ENCODE measurements around the gene TCEAL9.
A peak's percentile ranks its signal among the peaks of the same experiment; 100 is the strongest.
"Not testable (repeated sequence)": the region's sequence is repeated elsewhere in the genome, so short reads cannot be mapped to it uniquely, and the experiment has no call there.

Gene TCEAL9

GRCh38 chrX:103356130-103356798, at the start of gene TCEAL9:
TCEAL9 (plus strand) TSS chrX:103356506; CDS start chrX:103357685, 1,179 bp downstream.
- DNase-seq: no peak

- no peak for DNase-seq
Observed at GRCh38 chrX:103309860-103310554, 46.3 kb upstream of the TCEAL9 start.

DNA sequence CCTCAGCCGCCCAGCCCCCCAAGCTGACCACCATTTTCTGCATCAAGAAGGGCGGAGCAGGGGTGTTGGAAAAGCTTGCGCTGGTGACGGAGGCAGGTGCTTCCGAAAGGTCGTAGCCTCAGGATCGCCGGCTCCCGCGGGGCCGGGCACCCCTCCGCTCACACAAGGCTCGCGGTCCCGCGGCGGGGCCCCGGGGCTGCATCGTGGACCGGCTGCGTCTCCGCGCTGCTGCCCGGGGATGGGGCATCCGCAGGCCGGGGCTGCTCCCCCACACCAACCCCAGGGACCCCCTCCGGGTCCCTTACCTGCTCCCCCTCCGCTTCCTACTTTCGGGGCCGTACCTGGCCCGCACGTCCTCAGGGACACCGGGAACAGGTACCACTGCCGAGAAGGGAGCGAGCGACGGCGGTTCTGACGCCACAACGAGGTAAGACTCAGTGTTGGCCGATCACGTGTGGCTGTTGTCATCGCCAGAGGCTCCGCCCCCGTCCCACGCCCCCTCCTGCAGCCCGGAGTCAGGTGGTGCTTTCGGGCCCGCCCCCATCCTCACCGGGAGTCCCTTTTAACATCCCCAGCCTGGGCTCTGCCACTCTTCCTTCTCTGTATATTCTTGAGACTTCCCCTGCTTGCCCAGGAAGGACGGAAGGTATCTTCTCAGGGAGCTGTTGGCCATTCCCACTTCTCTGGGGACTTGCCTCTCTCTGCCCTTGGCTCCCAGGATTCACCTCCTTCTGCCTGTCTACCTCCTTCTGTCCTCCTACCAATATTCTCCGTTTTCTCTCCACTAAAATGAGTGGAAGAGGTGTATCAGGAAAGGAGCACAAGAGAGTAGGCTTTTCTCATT, 45.5 kb upstream of the TCEAL9 start, which contains the start of gene BEX2:
TSS of gene BEX2 (minus strand) at position 436 of the 844 bp plus-strand sequence. CDS start 1,014 bp downstream, outside the sequence.
- peak; percentile 82 for DNase-seq

- no peak for DNase-seq
Observed at GRCh38 chrX:103311399-103311780, 44.9 kb upstream of the TCEAL9 start.

DNA sequence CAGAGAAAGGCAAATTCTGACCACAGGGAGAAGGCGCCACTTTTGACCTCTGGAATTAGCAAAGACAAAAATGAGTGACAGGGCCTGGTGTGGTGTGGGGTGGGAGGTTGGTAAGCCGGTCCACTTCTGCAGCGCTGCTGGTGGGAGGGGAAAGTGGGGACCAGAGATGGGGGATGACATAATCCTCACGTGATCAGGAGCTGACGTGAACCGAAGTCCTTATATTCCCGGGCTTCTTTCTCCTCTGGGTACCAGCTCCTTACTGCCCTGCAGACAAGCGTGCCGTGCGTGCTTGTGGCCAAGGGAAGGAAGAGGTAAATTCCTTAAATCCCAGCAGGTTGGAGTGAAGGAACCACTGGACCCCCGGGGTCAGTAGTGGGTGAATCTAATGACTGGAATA, 26.3 kb upstream of the TCEAL9 start, which contains the start of gene TCEAL7:
TSS of gene TCEAL7 (plus strand) at position 249 of the 400 bp plus-strand sequence. CDS start 1,165 bp downstream, outside the sequence.
- DNase-seq: no peak

DNA sequence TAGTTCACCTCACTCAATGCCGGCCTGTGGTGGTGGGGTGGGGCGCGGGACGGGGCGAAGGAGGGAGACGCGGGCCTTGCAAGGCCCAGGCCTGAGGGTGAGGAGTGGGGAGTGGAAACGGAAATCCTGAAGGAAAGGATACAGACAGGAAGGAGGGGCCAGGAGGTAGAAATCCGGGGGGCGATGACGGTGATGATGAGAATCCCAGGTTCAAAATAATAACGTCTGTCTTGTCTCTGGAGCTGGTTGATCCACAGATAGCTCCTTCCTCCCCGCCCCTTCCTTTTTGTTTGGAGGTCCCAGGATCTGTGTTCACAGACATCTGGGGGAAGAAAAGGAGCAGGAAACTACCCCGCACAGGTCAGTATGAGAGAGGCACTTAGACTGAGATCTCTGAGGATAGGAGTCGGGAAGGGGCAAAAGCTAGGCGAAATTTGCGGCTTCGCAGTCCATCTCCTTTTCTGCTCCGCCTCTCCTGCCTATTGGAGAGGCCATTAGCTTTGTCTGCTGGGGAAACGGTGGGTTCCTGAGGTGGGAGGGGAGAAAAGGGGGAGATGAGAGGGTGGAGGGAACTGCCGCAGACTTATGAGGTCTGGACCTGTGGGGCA, 25.5 kb upstream of the TCEAL9 start:
- no peak for DNase-seq

DNA sequence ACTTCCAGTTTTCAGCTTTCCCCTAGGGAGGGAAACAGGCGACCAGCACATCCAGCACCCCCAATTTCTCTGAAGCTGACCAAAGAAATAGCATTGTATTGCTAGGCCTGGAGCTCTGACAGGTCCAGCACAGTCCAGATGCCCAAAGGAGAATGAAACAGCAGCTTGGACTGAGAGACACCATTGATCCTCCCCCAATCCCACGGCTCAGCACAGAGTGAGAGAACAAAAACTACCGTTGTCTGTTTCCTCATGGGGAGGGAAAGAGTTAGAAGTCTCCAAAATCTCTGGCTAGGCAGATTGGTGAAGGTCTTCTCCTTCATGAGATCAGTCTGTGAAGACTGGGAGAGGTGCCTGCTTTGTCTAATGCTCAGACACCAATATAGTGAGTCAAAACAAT, 17.6 kb upstream of the TCEAL9 start:
- no peak for DNase-seq

DNA sequence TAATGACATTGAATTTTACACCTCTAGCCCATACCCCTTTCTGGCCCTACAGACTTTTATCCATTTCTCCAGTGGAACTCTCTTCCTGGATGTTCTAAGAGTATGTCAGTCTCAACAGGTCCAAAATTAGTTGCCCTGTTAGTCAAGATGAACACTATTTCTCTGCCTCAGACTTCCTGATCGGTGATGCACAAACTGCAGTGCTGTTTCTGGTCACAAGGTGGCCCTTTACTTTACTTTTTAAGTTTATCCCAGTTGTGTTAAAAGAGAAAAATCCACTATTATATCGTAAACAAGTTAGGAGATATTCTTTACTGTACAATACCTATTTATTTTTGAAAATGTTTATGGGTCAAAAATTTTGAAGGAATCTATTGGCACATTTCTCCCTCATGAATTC, 13.2 kb upstream of the TCEAL9 start:
- no peak for DNase-seq

DNA sequence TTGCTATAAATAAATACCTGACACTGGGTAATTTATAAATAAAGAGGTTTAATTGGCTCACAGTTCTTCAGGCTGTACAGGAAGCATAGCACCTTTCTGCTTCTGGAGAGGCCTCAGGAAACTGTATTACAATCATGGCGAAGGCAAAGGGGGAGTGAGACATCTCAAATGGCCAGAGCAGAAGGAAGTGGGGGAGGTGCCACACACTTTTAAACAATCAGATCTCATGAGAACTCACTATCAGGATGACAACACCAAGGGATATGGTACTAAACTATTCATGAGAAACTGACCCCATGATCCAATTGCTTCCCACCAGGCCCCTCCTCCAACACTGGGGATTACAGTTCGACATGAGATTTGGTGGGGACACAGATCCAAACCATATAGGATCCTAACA, 11.7 kb upstream of the TCEAL9 start:
- DNase-seq: no peak

GRCh38 chrX:103347682-103348397, 8.5 kb upstream of the TCEAL9 start:
- no peak for DNase-seq

- DNase-seq: no peak
Observed at GRCh38 chrX:103356858-103357257, 552 bp downstream of the TCEAL9 start.

DNA sequence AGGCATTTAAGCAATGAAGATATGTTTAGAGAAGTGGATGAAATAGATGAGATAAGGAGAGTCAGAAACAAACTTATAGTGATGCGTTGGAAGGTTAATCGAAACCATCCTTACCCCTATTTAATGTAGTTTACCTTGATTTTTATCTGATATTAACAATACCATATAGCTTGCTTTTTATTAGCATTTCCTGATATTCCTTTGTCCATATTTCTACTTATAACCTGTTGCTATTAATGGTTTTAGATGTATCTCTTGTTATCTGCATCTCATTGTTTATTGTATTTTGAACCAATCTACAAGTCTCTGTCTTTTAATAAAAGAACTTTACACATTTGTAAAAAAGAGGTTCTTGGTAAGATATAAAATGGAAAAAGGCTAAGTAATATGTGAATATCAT, 1.6 kb downstream of the TCEAL9 start:
- DNase-seq: no peak

DNA sequence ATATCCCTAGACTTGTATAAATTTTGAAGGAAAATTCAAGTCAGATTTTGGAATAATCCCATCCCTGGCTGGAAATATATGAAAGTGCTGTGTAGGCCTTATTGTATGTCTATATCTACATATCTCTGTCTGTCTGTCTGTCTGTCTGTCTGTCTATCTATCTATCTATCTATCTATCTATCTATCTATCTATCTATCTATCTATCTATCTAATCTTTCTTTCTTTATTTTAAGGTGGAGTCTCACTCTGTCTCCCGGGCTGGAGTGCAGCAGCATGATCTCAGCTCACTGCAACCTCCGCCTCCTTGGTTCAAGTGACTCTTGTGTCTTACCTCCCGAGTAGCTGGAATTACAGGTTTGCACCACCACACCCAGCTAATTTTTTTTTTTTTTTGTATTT, 3.3 kb downstream of the TCEAL9 start:
- not testable (repeated sequence) for DNase-seq

GRCh38 chrX:103360092-103360491, 3.8 kb downstream of the TCEAL9 start:
- DNase-seq: no peak

DNA sequence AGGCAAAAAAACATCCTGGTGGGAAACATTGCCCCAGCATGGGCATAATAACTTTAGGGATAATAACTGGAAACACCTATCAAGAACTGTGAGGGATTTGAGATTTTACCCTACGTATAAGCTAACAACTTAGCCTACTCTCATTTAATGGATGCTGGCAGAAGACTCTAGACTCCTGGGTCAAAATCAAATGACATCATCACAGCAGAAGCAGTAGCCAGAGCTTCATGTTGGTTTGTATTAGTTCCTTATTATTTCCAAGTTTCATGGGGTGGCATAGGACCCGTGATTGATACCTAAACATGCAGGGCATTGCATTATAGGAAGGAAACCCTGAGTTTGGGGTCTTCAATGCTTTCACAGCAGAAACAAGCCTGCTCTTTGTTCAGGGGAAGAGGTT, 4.6 kb downstream of the TCEAL9 start:
- no peak for DNase-seq

DNA sequence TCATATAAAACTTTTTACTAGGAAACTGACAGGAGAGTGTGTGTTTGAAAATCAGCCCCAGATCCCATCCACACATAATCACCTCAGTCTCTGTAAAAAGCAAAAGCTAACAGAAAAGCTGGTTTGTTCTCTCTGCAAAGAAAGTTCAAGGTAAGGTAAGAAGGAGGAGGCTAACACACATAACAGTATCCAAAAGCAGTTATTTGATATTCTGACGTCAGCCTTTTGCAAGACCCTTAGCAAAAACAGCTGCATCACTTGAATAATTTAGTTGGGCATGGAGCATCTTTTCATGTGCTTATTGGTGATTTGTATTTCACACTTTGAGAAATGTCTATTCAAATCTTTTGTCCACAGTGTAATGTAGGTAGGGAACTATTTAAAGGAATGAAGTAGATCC, 5.5 kb downstream of the TCEAL9 start:
- no peak for DNase-seq

- DNase-seq: no peak
Observed at GRCh38 chrX:103362474-103362873, 6.2 kb downstream of the TCEAL9 start.

DNA sequence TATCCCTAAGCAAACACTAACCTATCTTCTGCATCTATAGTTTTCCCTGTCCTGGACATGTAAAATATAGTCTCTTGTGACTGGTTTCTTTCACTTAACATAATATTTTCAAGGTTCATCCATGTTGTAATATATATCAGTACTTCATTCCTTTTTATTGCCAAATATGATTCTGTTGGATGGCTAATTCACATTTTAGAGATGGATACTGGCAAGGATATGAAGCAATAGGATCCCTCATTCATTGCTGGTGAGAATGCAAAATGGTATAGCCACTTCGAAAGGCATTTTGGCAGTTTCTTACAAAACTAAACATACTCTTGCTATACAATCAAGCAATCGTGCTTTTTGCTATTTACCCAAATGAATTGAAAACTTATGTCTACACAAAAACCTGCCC, 6.7 kb downstream of the TCEAL9 start:
- DNase-seq: no peak

DNA sequence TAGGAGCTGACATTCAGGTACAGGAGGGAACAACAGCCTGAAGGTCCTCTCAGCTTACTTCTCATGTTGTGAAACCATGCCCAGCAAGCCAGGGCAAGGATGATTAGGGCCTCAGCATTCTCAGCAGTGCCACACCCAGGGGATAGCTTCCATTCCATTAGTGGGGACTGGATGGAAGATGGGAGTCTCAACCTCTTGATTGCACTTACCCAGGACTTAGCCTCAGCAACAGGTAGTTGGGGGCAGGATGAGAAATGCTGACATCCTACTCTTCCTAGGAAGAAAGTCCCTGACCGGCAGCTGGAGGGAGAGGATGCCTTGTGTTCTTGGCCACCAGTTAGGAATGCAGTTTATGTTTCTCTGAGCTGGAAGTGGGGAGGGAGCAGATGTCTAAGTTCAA, 11.2 kb downstream of the TCEAL9 start:
- no peak for DNase-seq

GRCh38 chrX:103369479-103369878, 13.2 kb downstream of the TCEAL9 start:
- DNase-seq: no peak

GRCh38 chrX:103372886-103373285, 16.6 kb downstream of the TCEAL9 start:
- no peak for DNase-seq

- no peak for DNase-seq
Observed at GRCh38 chrX:103373581-103373980, 17.3 kb downstream of the TCEAL9 start.

All from activated CD4-positive, CD25-positive, alpha-beta regulatory T cell treated with anti-CD3 and anti-CD28 coated beads, Interleukin-2, amount 50 U/mL, for 72 hours (primary cell).